SK-N-SH (cell line): ENCODE measurements around the gene CPA1.

Experiments
- CTCF ChIP-seq: fragments of 200-600 bp; sonication (generic); IDR thresholded peaks from 2 replicates; pipeline ENCODE4 v1.6.1; 2017; ENCODE audit warnings: antibody characterized with exemption, mild to moderate bottlenecking, moderate library complexity
- MAX ChIP-seq: IDR thresholded peaks from 2 replicates; pipeline ENCODE4 v1.4.0; 2012; ENCODE audit warnings: low read depth
- REST ChIP-seq: IDR thresholded peaks from 2 replicates; pipeline ENCODE4 v1.6.1; 2012; ENCODE audit warnings: mild to moderate bottlenecking, low read depth, low read length, moderate library complexity
- RFX5 ChIP-seq: IDR thresholded peaks from 2 replicates; pipeline ENCODE4 v1.6.1; 2012; ENCODE audit warnings: mild to moderate bottlenecking, improper control_type of control experiment, low read length
- TAF1 ChIP-seq: IDR thresholded peaks from 2 replicates; pipeline ENCODE4 v1.6.1; 2012; ENCODE audit warnings: low read depth, mild to moderate bottlenecking, low read length, moderate library complexity, borderline replicate concordance

- TF ChIP-seq TAF1 (no peak), REST (no peak), CTCF (no peak; the same call in 1 of the 2 replicates), RFX5 (no peak), MAX (no peak)
Measured at GRCh38 chr7:130353196-130353595, 27.1 kb upstream of the CPA1 start.
